ENCODE results near the gene RBMS3. TPM values are rescaled to one million over a fixed set of nuclear protein-coding genes. Genes with fewer than 3 reads are reported as not detected.
"Not testable (repeated sequence)": the region's sequence is repeated elsewhere in the genome, so short reads cannot be mapped to it uniquely, and the experiment has no call there.

Gene RBMS3
- total RNA-seq, 2 donors from 2014 or later: 1.4 to 3.5 TPM

GRCh38 chr3:29808324-29808723, 527.5 kb downstream of the RBMS3 start:
- H3K9me3 Mint-ChIP-seq; DNase-seq (ENCODE audit: low spot score); H3K4me1 Mint-ChIP-seq (ENCODE audit: low read depth in 2 of 2); ATAC-seq; H3K4me3 Mint-ChIP-seq; H3K27ac Mint-ChIP-seq; H3K27me3 Mint-ChIP-seq; H3K36me3 Mint-ChIP-seq: not testable (repeated sequence)

DNA sequence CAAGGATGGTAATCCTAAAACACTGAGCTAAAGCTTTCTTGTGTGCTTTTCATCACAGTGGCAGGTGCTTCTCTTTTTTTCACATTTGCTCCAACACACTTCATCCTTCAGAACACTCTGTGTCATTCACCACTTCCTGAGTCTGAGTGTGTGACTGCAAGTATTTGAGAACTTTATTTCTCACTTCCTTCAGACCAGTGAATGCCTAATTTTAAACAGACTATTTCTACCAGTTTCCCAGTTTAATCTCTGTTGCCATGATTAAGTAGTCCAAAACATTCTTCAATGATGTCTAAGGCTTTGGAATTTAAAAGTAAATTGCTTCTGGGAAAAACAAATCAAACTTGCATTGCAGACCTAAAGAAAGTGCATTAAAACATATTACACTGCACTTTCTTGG, 541.2 kb downstream of the RBMS3 start:
- Mint-ChIP-seq H3K36me3 (no peaks in the 10 kb centered on the region), H3K27me3 (no peaks in the 10 kb centered on the region), H3K9me3 (no peaks in the 10 kb centered on the region), H3K27ac (no peak overlapping the region), H3K4me3 (no peak overlapping the region), H3K4me1 (ENCODE audit: low read depth in 2 of 2) (no peaks in the 10 kb centered on the region)
- ATAC-seq (no peak), DNase-seq (ENCODE audit: low spot score) (no peak)

DNA sequence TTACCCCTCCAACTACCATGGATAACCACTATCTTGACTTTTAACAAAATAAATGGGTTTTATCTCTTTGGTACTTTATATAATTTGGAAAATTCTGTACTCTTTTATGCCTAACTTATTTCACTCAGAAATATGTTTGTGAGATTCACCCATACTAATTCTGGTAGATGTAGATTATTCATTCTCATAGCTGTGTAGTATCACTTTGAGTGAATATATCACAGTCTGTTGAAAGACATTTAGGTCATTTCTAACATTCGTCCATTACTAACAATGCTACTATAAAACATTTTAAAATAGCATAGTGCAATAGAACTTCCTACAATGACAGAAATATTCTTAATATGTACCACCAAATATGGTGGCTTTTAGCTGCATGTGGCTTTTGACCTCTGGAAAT, 542.4 kb downstream of the RBMS3 start:
- Mint-ChIP-seq H3K36me3 (no peaks in the 10 kb centered on the region), H3K27ac (no peak overlapping the region), H3K4me1 (ENCODE audit: low read depth in 2 of 2) (no peaks in the 10 kb centered on the region), H3K4me3 (no peak overlapping the region), H3K27me3 (no peaks in the 10 kb centered on the region), H3K9me3 (peaks cover 4% of the 10 kb centered on the region)
- ATAC-seq (no peak), DNase-seq (ENCODE audit: low spot score) (no peak)

- H3K4me3 Mint-ChIP-seq: no peak overlapping the region
- H3K27ac Mint-ChIP-seq: no peak overlapping the region
- H3K4me1 Mint-ChIP-seq (ENCODE audit: low read depth in 2 of 2): no peaks in the 10 kb centered on the region
- no peak for ATAC-seq
- no peaks in the 10 kb centered on the region for H3K36me3 Mint-ChIP-seq
- no peak for DNase-seq (ENCODE audit: low spot score)
- no peaks in the 10 kb centered on the region for H3K27me3 Mint-ChIP-seq
- peaks cover 4% of the 10 kb centered on the region for H3K9me3 Mint-ChIP-seq
Observed at GRCh38 chr3:29826712-29827111, 545.8 kb downstream of the RBMS3 start.

DNA sequence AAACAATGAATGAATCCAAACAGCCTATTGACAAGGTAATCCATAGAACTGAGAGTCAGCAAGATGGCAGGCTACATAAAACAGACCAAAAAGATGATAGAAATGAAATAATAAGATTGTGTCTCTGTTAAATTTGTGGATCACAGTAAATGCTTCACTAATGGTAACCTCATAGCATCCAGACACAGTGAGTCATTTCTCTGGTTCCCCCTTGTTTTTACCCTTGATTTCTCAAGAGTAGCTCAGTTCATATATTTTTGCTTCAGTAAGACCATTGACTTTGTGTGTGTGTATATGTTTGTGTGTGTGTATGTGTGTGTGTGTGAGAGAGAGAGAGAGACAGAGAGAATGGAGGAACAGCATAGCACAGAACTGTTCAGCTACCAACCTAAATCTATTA, 546.9 kb downstream of the RBMS3 start:
- Mint-ChIP-seq H3K36me3 (no peaks in the 10 kb centered on the region), H3K9me3 (peaks cover 4% of the 10 kb centered on the region), H3K4me3 (no peak overlapping the region), H3K4me1 (ENCODE audit: low read depth in 2 of 2) (no peaks in the 10 kb centered on the region), H3K27ac (no peak overlapping the region), H3K27me3 (no peaks in the 10 kb centered on the region)
- ATAC-seq: no peak
- DNase-seq (ENCODE audit: low spot score): no peak

DNA sequence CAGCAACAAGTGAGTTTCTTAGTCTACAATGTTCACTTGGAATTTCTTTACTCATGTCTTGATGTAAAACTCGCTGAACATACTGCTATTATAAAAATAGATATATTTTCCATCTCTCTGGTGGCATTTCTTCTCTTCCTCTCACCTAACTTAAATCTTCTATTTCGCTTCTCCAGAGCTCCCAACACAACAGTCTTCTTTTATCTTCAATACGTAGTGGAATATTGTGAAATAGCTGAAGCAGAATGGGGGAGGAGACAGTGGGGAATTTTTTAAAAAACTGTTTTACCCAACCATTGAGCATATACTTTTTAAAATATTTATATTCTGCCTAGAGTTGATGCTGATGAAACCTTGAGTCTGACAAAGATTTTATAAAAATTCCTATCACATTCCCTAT, 548.5 kb downstream of the RBMS3 start:
- Mint-ChIP-seq H3K36me3 (no peaks in the 10 kb centered on the region), H3K9me3 (peaks cover 8% of the 10 kb centered on the region)
- DNase-seq (ENCODE audit: low spot score): no peak

DNA sequence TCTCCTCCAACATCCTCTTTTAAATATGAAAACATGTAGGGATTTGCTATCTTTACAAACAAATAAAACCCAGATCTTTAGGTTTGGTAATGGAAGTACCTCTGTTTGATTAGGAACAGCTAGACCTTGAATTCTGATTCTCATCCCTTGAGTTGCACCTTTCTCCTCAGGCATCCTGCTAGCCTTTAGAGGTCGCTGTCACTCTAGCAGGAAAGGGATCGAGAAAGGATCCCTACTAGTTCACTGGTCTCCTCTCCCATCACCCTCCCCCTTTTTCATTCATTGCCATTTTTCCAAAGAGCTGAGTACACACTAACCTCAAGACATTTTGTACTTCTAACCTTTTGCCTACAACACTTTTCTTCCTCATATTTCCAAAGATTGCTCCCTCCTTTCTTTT, 569.8 kb downstream of the RBMS3 start:
- no peaks in the 10 kb centered on the region for H3K4me1 Mint-ChIP-seq (ENCODE audit: low read depth in 2 of 2)
- peaks cover 16% of the 10 kb centered on the region for H3K9me3 Mint-ChIP-seq
- H3K27me3 Mint-ChIP-seq: no peaks in the 10 kb centered on the region
- no peak overlapping the region for H3K27ac Mint-ChIP-seq
- ATAC-seq (no peak), DNase-seq (ENCODE audit: low spot score) (no peak)
- no peak overlapping the region for H3K4me3 Mint-ChIP-seq
- H3K36me3 Mint-ChIP-seq: no peaks in the 10 kb centered on the region

More for the DNA sequence above, 548.5 kb downstream of the RBMS3 start:
- Mint-ChIP-seq H3K27ac (no peak overlapping the region), H3K27me3 (no peaks in the 10 kb centered on the region), H3K4me3 (no peak overlapping the region), H3K4me1 (ENCODE audit: low read depth in 2 of 2) (no peaks in the 10 kb centered on the region)
- no peak for ATAC-seq

GRCh38 chr3:29852767-29853166, 571.9 kb downstream of the RBMS3 start:
- no peak overlapping the region for H3K4me3 Mint-ChIP-seq

GRCh38 chr3:29853841-29854397, 573.0 kb downstream of the RBMS3 start:
- no peak overlapping the region for H3K4me3 Mint-ChIP-seq
- H3K27ac Mint-ChIP-seq: no peak overlapping the region
- H3K9me3 Mint-ChIP-seq: peaks cover 12% of the 10 kb centered on the region
- ATAC-seq (no peak), DNase-seq (ENCODE audit: low spot score) (no peak)
- no peaks in the 10 kb centered on the region for H3K36me3 Mint-ChIP-seq
- H3K4me1 Mint-ChIP-seq (ENCODE audit: low read depth in 2 of 2): no peaks in the 10 kb centered on the region
- no peaks in the 10 kb centered on the region for H3K27me3 Mint-ChIP-seq

More at GRCh38 chr3:29852767-29853166, 571.9 kb downstream of the RBMS3 start:
- H3K36me3 Mint-ChIP-seq: no peaks in the 10 kb centered on the region
- ATAC-seq: no peak
- no peak for DNase-seq (ENCODE audit: low spot score)
- no peaks in the 10 kb centered on the region for H3K27me3 Mint-ChIP-seq
- H3K4me1 Mint-ChIP-seq (ENCODE audit: low read depth in 2 of 2): no peaks in the 10 kb centered on the region
- no peak overlapping the region for H3K27ac Mint-ChIP-seq
- H3K9me3 Mint-ChIP-seq: peaks cover 16% of the 10 kb centered on the region

- Mint-ChIP-seq H3K36me3 (no peaks in the 10 kb centered on the region), H3K27ac (no peak overlapping the region), H3K9me3 (peaks cover 11% of the 10 kb centered on the region), H3K4me3 (no peak overlapping the region), H3K27me3 (no peaks in the 10 kb centered on the region), H3K4me1 (ENCODE audit: low read depth in 2 of 2) (no peaks in the 10 kb centered on the region)
- ATAC-seq (no peak), DNase-seq (ENCODE audit: low spot score) (no peak)
Observed at GRCh38 chr3:29854821-29855220, 574.0 kb downstream of the RBMS3 start.

- Mint-ChIP-seq H3K27ac (no peak overlapping the region), H3K4me1 (ENCODE audit: low read depth in 2 of 2) (no peaks in the 10 kb centered on the region), H3K9me3 (peaks cover 4% of the 10 kb centered on the region), H3K4me3 (no peak overlapping the region), H3K36me3 (no peaks in the 10 kb centered on the region), H3K27me3 (no peaks in the 10 kb centered on the region)
- ATAC-seq: no peak
- no peak for DNase-seq (ENCODE audit: low spot score)
Observed at GRCh38 chr3:29859726-29860270, 578.9 kb downstream of the RBMS3 start.

DNA sequence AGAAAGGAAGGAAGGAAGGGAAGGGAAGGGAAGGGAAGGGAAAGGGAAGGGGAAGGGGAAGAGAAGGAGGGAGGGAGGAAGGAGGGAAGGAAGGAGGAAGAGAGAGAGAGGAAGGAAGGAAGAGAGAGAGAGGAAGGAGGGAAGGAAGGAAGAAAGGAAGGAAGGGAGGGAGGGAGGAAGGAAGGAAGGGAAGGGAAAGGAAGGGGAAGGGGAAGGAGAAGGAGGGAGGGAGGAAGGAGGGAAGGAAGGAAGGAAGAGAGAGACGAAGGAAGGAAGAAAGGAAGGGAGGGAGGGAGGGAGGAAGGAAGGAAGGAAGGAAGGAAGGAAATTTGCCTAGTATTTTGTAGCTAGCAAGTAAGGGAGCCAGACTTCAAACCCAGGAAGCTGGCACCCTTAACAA, 583.9 kb downstream of the RBMS3 start:
- ATAC-seq: no peak
- Mint-ChIP-seq H3K9me3 (peaks cover 7% of the 10 kb centered on the region), H3K4me3 (no peak overlapping the region), H3K27me3 (no peaks in the 10 kb centered on the region), H3K4me1 (ENCODE audit: low read depth in 2 of 2) (no peaks in the 10 kb centered on the region), H3K27ac (no peak overlapping the region), H3K36me3 (no peaks in the 10 kb centered on the region)
- no peak for DNase-seq (ENCODE audit: low spot score)

GRCh38 chr3:29868543-29869101, 587.8 kb downstream of the RBMS3 start:
- ATAC-seq (no peak), DNase-seq (ENCODE audit: low spot score) (no peak)
- Mint-ChIP-seq H3K27me3 (no peaks in the 10 kb centered on the region), H3K4me3 (no peak overlapping the region), H3K36me3 (no peaks in the 10 kb centered on the region), H3K27ac (no peak overlapping the region), H3K4me1 (ENCODE audit: low read depth in 2 of 2) (no peaks in the 10 kb centered on the region), H3K9me3 (peaks cover 3% of the 10 kb centered on the region)

DNA sequence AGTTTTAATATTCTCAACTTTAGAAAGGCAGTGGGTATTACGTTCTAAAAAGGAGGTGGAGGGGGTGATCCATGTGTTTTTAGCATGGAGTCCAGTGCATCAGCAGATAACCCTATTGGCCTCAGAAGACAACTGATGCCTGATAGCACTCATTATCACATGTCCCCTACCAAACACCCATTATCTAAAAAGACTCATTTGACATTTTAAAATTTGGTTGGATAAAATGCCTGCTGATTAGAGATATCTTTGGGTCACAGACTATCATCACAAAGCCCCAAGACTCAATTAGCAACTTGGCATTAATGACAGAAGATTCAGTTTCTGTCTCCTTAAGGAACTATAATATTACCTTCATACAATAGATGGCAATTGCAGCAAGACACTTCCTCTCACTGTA, 589.3 kb downstream of the RBMS3 start:
- ATAC-seq (no peak), DNase-seq (ENCODE audit: low spot score) (no peak)
- no peak overlapping the region for H3K27ac Mint-ChIP-seq
- H3K4me3 Mint-ChIP-seq: no peak overlapping the region
- no peaks in the 10 kb centered on the region for H3K4me1 Mint-ChIP-seq (ENCODE audit: low read depth in 2 of 2)
- no peaks in the 10 kb centered on the region for H3K27me3 Mint-ChIP-seq
- peaks cover 3% of the 10 kb centered on the region for H3K9me3 Mint-ChIP-seq
- no peaks in the 10 kb centered on the region for H3K36me3 Mint-ChIP-seq

- no peaks in the 10 kb centered on the region for H3K27me3 Mint-ChIP-seq
- peaks cover 3% of the 10 kb centered on the region for H3K9me3 Mint-ChIP-seq
- H3K27ac Mint-ChIP-seq: no peak overlapping the region
- no peak for ATAC-seq
- no peaks in the 10 kb centered on the region for H3K4me1 Mint-ChIP-seq (ENCODE audit: low read depth in 2 of 2)
- no peak for DNase-seq (ENCODE audit: low spot score)
- no peaks in the 10 kb centered on the region for H3K36me3 Mint-ChIP-seq
- no peak overlapping the region for H3K4me3 Mint-ChIP-seq
Observed at GRCh38 chr3:29871087-29871486, 590.2 kb downstream of the RBMS3 start.
